Transverse colon (tissue), 4 donors: ENCODE measurements around the gene GFRA1. TPM values are rescaled to one million over a fixed set of nuclear protein-coding genes. Genes with fewer than 3 reads are reported as not detected.

Experiments used
- DNase-seq: peaks from one replicate; pipeline ENCODE4 v3.0.0-alpha.2; 2019
- H3K27ac ChIP-seq, 4 donors: fragments of 200-600 bp; sonication (generic); 2 replicates each; pipeline ENCODE4 v1.5.1; 2016 to 2018; ENCODE audit warnings: inconsistent platforms in 4 of 4
- H3K27me3 ChIP-seq: fragments of 200-600 bp; sonication (generic); 2 replicates; pipeline ENCODE4 v1.5.1; 2017; ENCODE audit warnings: inconsistent platforms
- H3K36me3 ChIP-seq, 4 donors: fragments of 200-600 bp; sonication (generic); 2 replicates each; pipeline ENCODE4 v1.5.1; 2017 to 2019; ENCODE audit warnings: inconsistent platforms in 4 of 4
- H3K4me1 ChIP-seq, 4 donors: fragments of 200-600 bp; sonication (generic); 2 replicates each; pipeline ENCODE4 v1.5.1; 2017 to 2020; ENCODE audit warnings: inconsistent platforms in 4 of 4
- H3K4me3 ChIP-seq, 4 donors: fragments of 200-600 bp; sonication (generic); 1 replicate in 1 of 4; 2 replicates in 3 of 4; pipeline versions ENCODE4 v1.5.1 to v1.6.1; 2017 to 2019; ENCODE audit warnings: inconsistent platforms in 4 of 4
- H3K9me3 ChIP-seq, 2 donors: fragments of 200-600 bp; sonication (generic); 2 replicates each; pipeline ENCODE4 v1.5.1; 2017 to 2019; ENCODE audit warnings: inconsistent platforms in 2 of 2
- CTCF ChIP-seq, 5 experiments: fragments of 200-600 bp in 3 of 5; fragments of 450-650 bp in 2 of 5; sonication (generic) in 3 of 5; IDR thresholded peaks; 1 replicate in 2 of 5; 2 replicates in 3 of 5; pipeline ENCODE4 v1.5.1; 2016 to 2017; ENCODE audit warnings: antibody characterized with exemption in 5 of 5, inconsistent platforms in 3 of 5, mild to moderate bottlenecking in 2 of 5, moderate library complexity in 1 of 5
- EP300 ChIP-seq: sonication (generic); formaldehyde crosslinking; IDR thresholded peaks from one replicate; pipeline ENCODE4 v1.6.1; 2017; ENCODE audit warnings: antibody characterized with exemption, low read depth
- POLR2A ChIP-seq: fragments of 450-650 bp; IDR thresholded peaks from one replicate; pipeline ENCODE4 v1.6.1; 2016; ENCODE audit warnings: antibody characterized with exemption, mild to moderate bottlenecking, moderate library complexity
- POLR2AphosphoS5 ChIP-seq, 3 donors: sonication (generic); formaldehyde crosslinking; IDR thresholded peaks; one replicate each; pipeline ENCODE4 v1.6.1; 2016; ENCODE audit warnings: antibody characterized with exemption in 3 of 3
- WGBS, 2 donors: methylation state at CpG; one replicate each; pipeline ENCODE4 v1.1.5; 2018; ENCODE audit warnings: low coverage in 1 of 2; 5-methylcytosine and 5-hydroxymethylcytosine counted together
- in situ Hi-C, 4 donors: fragments of 200-750 bp; cut with MboI; loops; one replicate each; pipeline versions ENCODE4 v1.15.0 to v1.15.1; 2017; ENCODE audit warnings: low sequenced_read_pairs in 3 of 4, low pct_ligation_motif_present in 1 of 4, low pct_unique_long_range_greater_than_20kb in 1 of 4
- intact Hi-C: fragments of 100-400 bp; cut with DNase I; formaldehyde crosslinking; loops from one replicate; pipeline ENCODE4 v1.15.1; 2023; ENCODE audit warnings: low total_unique reads
- total RNA-seq, 4 donors: library from RNA; depleted of rRNA; stranded (reverse); fragments of >200 nt; gene quantifications; one replicate each; pipeline ENCODE4 v1.1.0, GENCODE V29; 2016

Gene GFRA1
- total RNA-seq, 4 donors from 2014 or later: 12.0 to 32.8 (median 17.3) TPM

GRCh38 chr10:116223289-116223688 is 49.7 kb downstream of the GFRA1 start:
- in situ Hi-C loops: no loop called here
- H3K4me3 ChIP-seq: no peak overlapping the region
- no peaks in the 10 kb centered on the region for H3K4me1 ChIP-seq
- H3K27me3 ChIP-seq: no peaks in the 10 kb centered on the region
- no peaks in the 10 kb centered on the region for H3K36me3 ChIP-seq
- intact Hi-C loops: no loop called here
- no peak for DNase-seq
- TF ChIP-seq EP300 (no peak), POLR2AphosphoS5 (IDR thresholded peaks at IDR 0.05) (no peak)
- no peaks in the 10 kb centered on the region for H3K9me3 ChIP-seq
- no peak overlapping the region for H3K27ac ChIP-seq
- 91% methylated on average over 3 of the region's 3 CpGs; no CpG with 5 or more reads in 1 of the 2 donors for WGBS, 2 donors

- H3K27ac ChIP-seq: no peak overlapping the region
- WGBS, 2 donors: 73% methylated on average over 3 of the region's 3 CpGs; no CpG with 5 or more reads in 1 of the 2 donors
- no peak for DNase-seq
- no peaks in the 10 kb centered on the region for H3K9me3 ChIP-seq
- no peaks in the 10 kb centered on the region for H3K4me1 ChIP-seq
- no peaks in the 10 kb centered on the region for H3K36me3 ChIP-seq
- no peak for TF ChIP-seq POLR2A
- TF ChIP-seq EP300: no peak
- TF ChIP-seq POLR2AphosphoS5 (IDR thresholded peaks at IDR 0.05): no peak
- TF ChIP-seq CTCF (IDR thresholded peaks at IDR 0.05): no peak
- no peaks in the 10 kb centered on the region for H3K27me3 ChIP-seq
- intact Hi-C loops: no loop called here
- in situ Hi-C loops: no loop called here
- H3K4me3 ChIP-seq: no peak overlapping the region
These were observed 52.0 kb downstream of the GFRA1 start for GRCh38 chr10:116221053-116221452.

- intact Hi-C loops (no loop called here), in situ Hi-C loops (no loop called here)
- Histone ChIP-seq H3K9me3 (no peaks in the 10 kb centered on the region), H3K27me3 (no peaks in the 10 kb centered on the region), H3K36me3 (no peaks in the 10 kb centered on the region), H3K4me3 (no peak overlapping the region), H3K4me1 (no peaks in the 10 kb centered on the region), H3K27ac (no peak overlapping the region)
- TF ChIP-seq EP300 (no peak), CTCF (IDR thresholded peaks at IDR 0.05) (no peak), POLR2A (no peak), POLR2AphosphoS5 (IDR thresholded peaks at IDR 0.05) (no peak)
- 58 to 62% methylated on average over 3 of the region's 3 CpGs for WGBS, 2 donors
- no peak for DNase-seq
These were observed 56.3 kb downstream of the GFRA1 start for GRCh38 chr10:116216676-116217075.

- TF ChIP-seq POLR2AphosphoS5 (IDR thresholded peaks at IDR 0.05): no peak
- TF ChIP-seq CTCF (IDR thresholded peaks at IDR 0.05): no peak
- TF ChIP-seq EP300: no peak
- no peak for TF ChIP-seq POLR2A
- Histone ChIP-seq H3K36me3 (no peaks in the 10 kb centered on the region), H3K9me3 (no peaks in the 10 kb centered on the region), H3K4me1 (peaks cover 0 to 10% (median 4%) of the 10 kb centered on the region in 4 donors), H3K27me3 (no peaks in the 10 kb centered on the region), H3K27ac (no peak overlapping the region), H3K4me3 (no peak overlapping the region)
- 47 to 56% methylated on average over 1 to 5 of the region's 5 CpGs for whole genome bisulfite sequencing, 2 donors
- intact Hi-C loops (no loop called here), in situ Hi-C loops (no loop called here)
- no peak for DNase-seq
These were observed 57.4 kb downstream of the GFRA1 start for GRCh38 chr10:116215651-116216050.

- intact Hi-C loops (no loop called here), in situ Hi-C loops (no loop called here)
- WGBS, 2 donors: 6 to 20% methylated on average over 1 of the region's 1 CpG
- DNase-seq: no peak
- H3K4me1 ChIP-seq: peaks cover 0 to 11% (median 4%) of the 10 kb centered on the region in 4 donors
- no peak for TF ChIP-seq EP300
- TF ChIP-seq POLR2AphosphoS5 (IDR thresholded peaks at IDR 0.05): no peak
- no peak for TF ChIP-seq POLR2A
- TF ChIP-seq CTCF (IDR thresholded peaks at IDR 0.05): no peak
- no peaks in the 10 kb centered on the region for H3K27me3 ChIP-seq
- no peaks in the 10 kb centered on the region for H3K9me3 ChIP-seq
- H3K36me3 ChIP-seq: no peaks in the 10 kb centered on the region
- H3K4me3 ChIP-seq: no peak overlapping the region
- no peak overlapping the region for H3K27ac ChIP-seq
These were observed 61.3 kb downstream of the GFRA1 start for GRCh38 chr10:116211682-116212081.
